Nephron (organoid): ENCODE measurements around the gene ADGRF3.

Experiments used
- H3K27ac Mint-ChIP-seq, 3 experiments: 2 replicates each; pipeline ENCODE4 v1.8.0; 2020; ENCODE audit warnings: mixed read lengths in 3 of 3, mild to moderate bottlenecking in 2 of 3, moderate library complexity in 1 of 3
- H3K27me3 Mint-ChIP-seq: 2 replicates; pipeline ENCODE4 v1.8.0; 2021; ENCODE audit warnings: low read depth, mild to moderate bottlenecking, moderate library complexity, mixed read lengths
- H3K36me3 Mint-ChIP-seq: 2 replicates; pipeline ENCODE4 v1.8.0; 2020; ENCODE audit warnings: low read depth, mixed read lengths
- H3K4me1 Mint-ChIP-seq: 2 replicates; pipeline ENCODE4 v1.8.0; 2020; ENCODE audit warnings: mixed read lengths
- H3K4me3 Mint-ChIP-seq, 3 experiments: 2 replicates each; pipeline ENCODE4 v1.8.0; 2020; ENCODE audit warnings: mild to moderate bottlenecking in 3 of 3, mixed read lengths in 3 of 3, moderate library complexity in 2 of 3
- H3K9me3 Mint-ChIP-seq: 2 replicates; pipeline ENCODE4 v1.8.0; 2020; ENCODE audit warnings: mixed read lengths
- CTCF ChIP-seq, 3 experiments: fragments of 200-600 bp; sonication (generic); IDR thresholded peaks; one replicate each; pipeline ENCODE4 v1.5.0; 2021; ENCODE audit warnings: antibody characterized with exemption in 3 of 3; ENCODE audit not compliant: unreplicated experiment in 3 of 3

The ADGRF3 gene

GRCh38 chr2:26347286-26347865 lies 787 bp upstream of the ADGRF3 start:
- Mint-ChIP-seq H3K9me3 (no peaks in the 10 kb centered on the region), H3K36me3 (no peaks in the 10 kb centered on the region), H3K4me1 (peaks cover 29% of the 10 kb centered on the region), H3K4me3 (peak overlapping the region; percentile 96 to 97 (median 97)), H3K27me3 (no peaks in the 10 kb centered on the region), H3K27ac (peak overlapping the region; percentile 64 to 93 (median 91))
- no peak for TF ChIP-seq CTCF (IDR thresholded peaks at IDR 0.05; ENCODE audit: unreplicated experiment in 3 of 3)

GRCh38 chr2:26345545-26346453 lies 790 bp downstream of the ADGRF3 start, which contains the start of gene SELENOI:
SELENOI (plus strand) TSS chr2:26346143; CDS start chr2:26346233, 90 bp downstream.
- H3K36me3 Mint-ChIP-seq, result no peaks in the 10 kb centered on the region
- no peaks in the 10 kb centered on the region for H3K9me3 Mint-ChIP-seq
- peak within 1 kb of the TSS; percentile 96 to 97 (median 97) for H3K4me3 Mint-ChIP-seq
- no peaks in the 10 kb centered on the region for H3K27me3 Mint-ChIP-seq
- TF ChIP-seq CTCF (IDR thresholded peaks at IDR 0.05; ENCODE audit: unreplicated experiment in 3 of 3), result no peak
- H3K27ac Mint-ChIP-seq, result peak within 1 kb of the TSS; percentile 95 to 98 (median 97)
- H3K4me1 Mint-ChIP-seq, result peaks cover 29% of the 10 kb centered on the region

GRCh38 chr2:26345283-26345544 lies 1.4 kb downstream of the ADGRF3 start:
- no peaks in the 10 kb centered on the region for H3K27me3 Mint-ChIP-seq
- TF ChIP-seq CTCF (IDR thresholded peaks at IDR 0.05; ENCODE audit: unreplicated experiment in 3 of 3), result no peak
- H3K36me3 Mint-ChIP-seq, result no peaks in the 10 kb centered on the region
- no peaks in the 10 kb centered on the region for H3K9me3 Mint-ChIP-seq
- H3K4me1 Mint-ChIP-seq, result peaks cover 29% of the 10 kb centered on the region
- H3K4me3 Mint-ChIP-seq, result peak overlapping the region; percentile 96 to 97 (median 97)
- H3K27ac Mint-ChIP-seq, result peak overlapping the region; percentile 95 to 98 (median 97)

- no peaks in the 10 kb centered on the region for H3K36me3 Mint-ChIP-seq
- no peak for TF ChIP-seq CTCF (IDR thresholded peaks at IDR 0.05; ENCODE audit: unreplicated experiment in 3 of 3)
- no peaks in the 10 kb centered on the region for H3K9me3 Mint-ChIP-seq
Measured at GRCh38 chr2:26344581-26345282, 1.9 kb downstream of the ADGRF3 start.

GRCh38 chr2:26340831-26341230 lies 5.8 kb downstream of the ADGRF3 start:
- Mint-ChIP-seq H3K4me1 (peaks cover 18% of the 10 kb centered on the region), H3K36me3 (no peaks in the 10 kb centered on the region), H3K4me3 (no peak overlapping the region), H3K27me3 (no peaks in the 10 kb centered on the region), H3K27ac (peak overlapping the region in 1 of 3 experiments; percentile 59), H3K9me3 (no peaks in the 10 kb centered on the region)
- no peak for TF ChIP-seq CTCF (IDR thresholded peaks at IDR 0.05; ENCODE audit: unreplicated experiment in 3 of 3)

More at GRCh38 chr2:26344581-26345282, 1.9 kb downstream of the ADGRF3 start:
- H3K27me3 Mint-ChIP-seq, result no peaks in the 10 kb centered on the region
- peak overlapping the region; percentile 96 to 97 (median 97) for H3K4me3 Mint-ChIP-seq
- H3K4me1 Mint-ChIP-seq, result peaks cover 32% of the 10 kb centered on the region
- peak overlapping the region; percentile 95 to 98 (median 97) for H3K27ac Mint-ChIP-seq
